Endothelial cell of umbilical vein (primary cell): ENCODE measurements around the gene SF3B1. TPM values are rescaled to one million over a fixed set of nuclear protein-coding genes. Genes with fewer than 3 reads are reported as not detected.
A peak's percentile ranks its signal among the peaks of the same experiment; 100 is the strongest.

Experiments
- BruUV-seq: library from RNA; stranded (reverse); fragments of 400-500 nt; replicated peaks from 2 replicates; lab custom pipeline; 2021; lab: Mats Ljungman, UMichigan
- CTCF ChIA-PET: fragments of 300-600, 350-600 bp; sonication (Branson Sonifier 250); formaldehyde crosslinking; loops from one replicate; lab custom pipeline; 2021; ENCODE audit warnings: antibody characterized with exemption, inconsistent platforms; lab: Charles Lee
- POLR2A ChIA-PET: fragments of 300-600, 350-600 bp; sonication (Branson Sonifier 250); formaldehyde crosslinking; loops from one replicate; lab custom pipeline; 2021; ENCODE audit warnings: antibody characterized with exemption, inconsistent platforms; lab: Charles Lee
- DNase-seq: peaks from one replicate; pipeline ENCODE4 v3.0.0-alpha.2; 2011; ENCODE audit warnings: low read depth, low spot score
- FAIRE-seq: peaks from 2 replicates; lab custom pipeline; 2011; peaks lifted over from hg19 to GRCh38; lab: Jason Lieb, UNC
- H2AFZ ChIP-seq: 2 replicates; pipeline ENCODE4 v1.6.0; 2012; ENCODE audit warnings: low read depth, low read length, control low read depth, inconsistent platforms
- H3K27ac ChIP-seq: 2 replicates; pipeline ENCODE4 v1.5.1; 2011; ENCODE audit warnings: low read depth, mild to moderate bottlenecking, control low read depth, low read length, moderate library complexity; ENCODE audit not compliant: insufficient read depth
- H3K27me3 ChIP-seq, 2 experiments: 2 replicates each; pipeline versions ENCODE4 v1.6.0 to v1.6.1; 2011; ENCODE audit warnings: low read length in 2 of 2, mixed read lengths in 1 of 2; ENCODE audit not compliant: control insufficient read depth in 2 of 2, insufficient read depth in 2 of 2
- H3K36me3 ChIP-seq, 2 experiments: 2 replicates in 1 of 2; 3 replicates in 1 of 2; pipeline ENCODE4 v1.5.1; 2011; ENCODE audit warnings: low read length in 2 of 2, mild to moderate bottlenecking in 1 of 2, moderate library complexity in 1 of 2; ENCODE audit not compliant: control insufficient read depth in 2 of 2, insufficient read depth in 2 of 2; ENCODE audit errors: extremely low read depth in 1 of 2
- H3K4me1 ChIP-seq: 3 replicates; pipeline ENCODE4 v1.5.1; 2011; ENCODE audit warnings: mild to moderate bottlenecking, low read length; ENCODE audit not compliant: control insufficient read depth, insufficient read depth; ENCODE audit errors: extremely low read depth
- H3K4me2 ChIP-seq: 2 replicates; pipeline ENCODE4 v1.6.1; 2011; ENCODE audit warnings: low read length, control low read depth, mixed read lengths; ENCODE audit not compliant: insufficient read depth
- H3K4me3 ChIP-seq, 3 experiments: fragments of 200-600 bp in 1 of 3; sonication (generic), shearing (Covaris generic) in 1 of 3; replicated peaks in 1 of 3; 2 replicates each; pipeline ENCODE4 v1.5.1; 2011 to 2016; ENCODE audit warnings: control low read depth in 3 of 3, low read length in 3 of 3, mild to moderate bottlenecking in 2 of 3, inconsistent platforms in 1 of 3, low read depth in 1 of 3, moderate library complexity in 1 of 3; ENCODE audit not compliant: insufficient read depth in 1 of 3
- H3K79me2 ChIP-seq: 2 replicates; pipeline ENCODE4 v1.6.0; 2012; ENCODE audit warnings: low read length, inconsistent platforms; ENCODE audit not compliant: control insufficient read depth, insufficient read depth
- H3K9ac ChIP-seq: replicated peaks from 2 replicates; pipeline ENCODE3; 2011; ENCODE audit warnings: low read length, control low read depth; ENCODE audit not compliant: insufficient read depth; ENCODE audit errors: extremely low read depth
- H3K9me1 ChIP-seq: replicated peaks from 3 replicates; pipeline ENCODE4 v1.6.0; 2011; ENCODE audit warnings: mild to moderate bottlenecking, low read length; ENCODE audit not compliant: control insufficient read depth, insufficient read depth; ENCODE audit errors: extremely low read depth
- H3K9me3 ChIP-seq: replicated peaks from 2 replicates; pipeline ENCODE4 v1.5.1; 2012; ENCODE audit warnings: low read length, inconsistent platforms; ENCODE audit not compliant: control insufficient read depth, insufficient read depth
- H4K20me1 ChIP-seq: replicated peaks from 2 replicates; pipeline ENCODE3; 2011; ENCODE audit warnings: mild to moderate bottlenecking, low read length; ENCODE audit not compliant: control insufficient read depth, insufficient read depth; ENCODE audit errors: extremely low read depth
- CTCF ChIP-seq, 2 donors: IDR thresholded peaks; 1 replicate in 1 of 2; 2 replicates in 1 of 2; pipeline ENCODE4 v1.5.1; 2011; ENCODE audit warnings: low read length in 2 of 2, mild to moderate bottlenecking in 2 of 2, moderate library complexity in 2 of 2, control low read depth in 1 of 2, inconsistent platforms in 1 of 2, low read depth in 1 of 2; ENCODE audit not compliant: insufficient read depth in 1 of 2; ENCODE audit errors: extremely low read depth in 1 of 2
- EZH2 ChIP-seq: IDR thresholded peaks from 2 replicates; pipeline ENCODE4 v1.6.1; 2012; ENCODE audit warnings: borderline replicate concordance, low read depth, mild to moderate bottlenecking, moderate library complexity, low read length, inconsistent platforms; ENCODE audit not compliant: severe bottlenecking
- FOS ChIP-seq: IDR thresholded peaks from 2 replicates; pipeline ENCODE4 v1.6.1; 2011; ENCODE audit warnings: mild to moderate bottlenecking, low read length, moderate library complexity, borderline replicate concordance; ENCODE audit not compliant: insufficient read depth
- GATA2 ChIP-seq: IDR thresholded peaks from 2 replicates; pipeline ENCODE4 v1.7.0; 2011; ENCODE audit warnings: low read depth, mild to moderate bottlenecking, moderate library complexity, mixed read lengths, low read length; ENCODE audit not compliant: insufficient read length, insufficient read depth
- JUN ChIP-seq: IDR thresholded peaks from 2 replicates; pipeline ENCODE4 v1.6.1; 2011; ENCODE audit warnings: borderline replicate concordance, low read depth; ENCODE audit not compliant: insufficient read length, insufficient read depth
- MYC ChIP-seq: IDR thresholded peaks from one replicate; pipeline ENCODE4 v1.6.1; 2011; ENCODE audit warnings: mild to moderate bottlenecking, low read depth, low read length
- POLR2A ChIP-seq: IDR thresholded peaks from 2 replicates; pipeline ENCODE4 v1.6.1; 2012; ENCODE audit warnings: low read depth, mild to moderate bottlenecking, control low read depth, low read length
- POLR2AphosphoS5 ChIP-seq: IDR thresholded peaks from 2 replicates; pipeline ENCODE4 v1.6.1; 2012; ENCODE audit warnings: low read depth, mild to moderate bottlenecking, control low read depth, low read length, moderate library complexity; ENCODE audit not compliant: insufficient read depth
- dilution Hi-C: fragments of 300-500 bp; cut with MboI; formaldehyde crosslinking; loops from one replicate; pipeline ENCODE4 v1.15.0; 2019; ENCODE audit warnings: low sequenced_read_pairs; ENCODE audit not compliant: extremely low pct_ligation_motif_present
- intact Hi-C: fragments of 100-400 bp; cut with micrococcal nuclease; formaldehyde crosslinking; loops from one replicate; pipeline ENCODE4 v1.10.0; 2022
- polyA plus RNA-seq, 4 experiments: library from polyadenylated mRNA; depleted of rRNA in 3 of 4; stranded (reverse) in 3 of 4; unstranded in 1 of 4; fragments of >200 nt; gene quantifications; 2 replicates each; pipeline versions ENCODE4 v1.2.1 to v1.2.3, GENCODE V29; 2011 to 2012; ENCODE audit warnings: missing spikeins in 1 of 4
- total RNA-seq: library from RNA; stranded (reverse); gene quantifications from 2 replicates; pipeline ENCODE4 v1.2.3, GENCODE V29; 2021
- TF ChIP-seq, protein P1 (sequence below): IDR thresholded peaks from 2 replicates; pipeline ENCODE4 v1.6.1; 2011; ENCODE audit not compliant: insufficient read depth, insufficient read length

SF3B1 gene
- total and polyA plus RNA-seq, 2 donors (not counting 3 experiments of a cell fraction or from before 2014, with no cell fraction given), result 234 to 321 TPM

GRCh38 chr2:197431858-197432257 is 3.0 kb downstream of the SF3B1 start:
- Histone ChIP-seq H2AFZ (no peak overlapping the region), H3K4me3 (no peak overlapping the region), H4K20me1 (peaks cover 25% of the 10 kb centered on the region), H3K9me1 (no peaks in the 10 kb centered on the region), H3K9ac (no peak overlapping the region), H3K4me2 (peak overlapping the region; percentile 100), H3K4me1 (peaks cover 19% of the 10 kb centered on the region), H3K79me2 (peaks cover 80% of the 10 kb centered on the region), H3K9me3 (no peaks in the 10 kb centered on the region), H3K27ac (no peak overlapping the region), H3K36me3 (peaks cover 2% of the 10 kb centered on the region in 2 experiments), H3K27me3 (no peaks in the 10 kb centered on the region)
- TF ChIP-seq JUN (no peak), CTCF (IDR thresholded peaks at IDR 0.05; ENCODE audit: extremely low read depth in 1 of 2, insufficient read depth in 1 of 2, low read depth in 1 of 2, low read length in 2 of 2) (no peak), POLR2AphosphoS5 (no peak), GATA2 (no peak), EZH2 (no peak), FOS (no peak), POLR2A (no peak), MYC (no peak)
- TF ChIP-seq, protein P1, sequence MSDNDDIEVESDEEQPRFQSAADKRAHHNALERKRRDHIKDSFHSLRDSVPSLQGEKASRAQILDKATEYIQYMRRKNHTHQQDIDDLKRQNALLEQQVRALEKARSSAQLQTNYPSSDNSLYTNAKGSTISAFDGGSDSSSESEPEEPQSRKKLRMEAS, result no peak
- dilution Hi-C loops (no loop called here), intact Hi-C loops (no loop called here)
- BruUV-seq, result no TSS peak
- ChIA-PET POLR2A (no interaction called here), CTCF (interaction anchor here (0.7 to 1.3 kb wide), 2 partner anchors 17 to 21 kb away, joined by 3 read pairs; partner anchors contain the start of gene COQ10B)
- FAIRE-seq (no peak), DNase-seq (no peak)
